Measurements from ENCODE around the gene ARSB. TPM values are rescaled to one million over a fixed set of nuclear protein-coding genes. Genes with fewer than 3 reads are reported as not detected.

ARSB gene
- total RNA-seq, 1 experiment from 2014 or later, result 11.4 TPM

DNA sequence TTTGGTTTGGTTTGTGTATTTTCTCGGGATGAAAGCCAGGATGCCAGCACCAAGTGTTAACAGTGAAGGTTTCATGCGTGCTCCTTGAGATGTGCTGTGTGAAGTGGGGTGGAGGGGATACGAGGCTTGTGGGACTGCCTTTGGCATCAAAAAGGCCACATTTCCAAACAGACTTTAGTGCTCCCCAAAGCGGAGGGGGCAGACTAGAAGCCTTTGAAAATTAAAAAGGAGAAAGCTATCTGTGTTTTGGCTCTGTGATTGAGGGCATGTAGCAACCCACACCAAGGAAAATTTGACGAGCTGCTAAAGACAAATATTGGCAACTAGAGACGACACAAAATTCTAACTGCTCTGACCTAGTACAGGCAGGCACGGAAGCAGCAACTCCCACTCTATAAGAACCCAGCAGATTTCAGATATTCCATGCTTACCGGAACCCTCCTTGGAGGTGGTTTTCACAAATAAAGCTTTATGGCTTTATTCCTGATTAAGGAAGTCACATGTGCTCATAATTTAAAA is 154.5 kb downstream of the ARSB start:
- Histone ChIP-seq H2AK5ac (ENCODE audit: insufficient read length, low read length) (no peak overlapping the region), H3T11ph (ENCODE audit: low read length) (no peak overlapping the region)
- no CpG with 5 or more reads among the region's 8 CpGs for WGBS (ENCODE audit: extremely low coverage, insufficient read length, low lambda C conversion rate)

More for the DNA sequence above, 154.5 kb downstream of the ARSB start:
- Histone ChIP-seq H3K4ac (ENCODE audit: low read depth, low read length) (no peak overlapping the region), H3K9ac (ENCODE audit: extremely low read depth, insufficient read length, low read length) (no peak overlapping the region), H3K23me2 (ENCODE audit: insufficient read length, low read depth, low read length, poor library complexity, severe bottlenecking) (no peaks in the 10 kb centered on the region), H4K8ac (replicated peaks; ENCODE audit: insufficient read length, low read depth, low read length) (no peak overlapping the region), H3K79me2 (ENCODE audit: insufficient read depth, low read length) (no peaks in the 10 kb centered on the region), H2BK12ac (ENCODE audit: insufficient read length, low read depth, low read length) (no peak overlapping the region), H3K14ac (ENCODE audit: insufficient read depth, low read length) (no peak overlapping the region), H3K23ac (ENCODE audit: insufficient read length, low read depth, low read length) (no peak overlapping the region), H4K20me1 (ENCODE audit: control insufficient read depth, insufficient read depth, insufficient read length) (no peaks in the 10 kb centered on the region), H3K79me1 (ENCODE audit: insufficient read depth, low read depth, low read length, poor library complexity, severe bottlenecking) (no peaks in the 10 kb centered on the region), H3K4me2 (ENCODE audit: insufficient read depth, insufficient read length, low read length) (no peak overlapping the region), H2BK5ac (ENCODE audit: insufficient read length, low read length) (no peak overlapping the region), H3K56ac (ENCODE audit: insufficient read length, low read depth, low read length) (no peak overlapping the region), H3K4me1 (ENCODE audit: insufficient read depth, low read length) (no peaks in the 10 kb centered on the region), H2BK20ac (ENCODE audit: low read depth, low read length, poor library complexity, severe bottlenecking) (no peak overlapping the region), H3K27ac (ENCODE audit: insufficient read length, low read depth, low read length) (no peak overlapping the region), H2BK15ac (ENCODE audit: low read depth, low read length) (no peak overlapping the region), H2BK120ac (ENCODE audit: low read depth, low read length, poor library complexity, severe bottlenecking) (no peak overlapping the region), H2AFZ (ENCODE audit: low read length) (no peak overlapping the region), H3K18ac (ENCODE audit: insufficient read length, low read depth, low read length) (no peak overlapping the region), H4K91ac (ENCODE audit: insufficient read length, low read depth, low read length) (no peak overlapping the region), H3K9me3 (ENCODE audit: control insufficient read depth, low read depth, low read length) (no peaks in the 10 kb centered on the region), H3K27me3 (ENCODE audit: insufficient read depth, low read length) (no peaks in the 10 kb centered on the region), H4K5ac (ENCODE audit: insufficient read length, low read depth, low read length) (no peak overlapping the region)
- H3K27ac Mint-ChIP-seq, result no peak overlapping the region
- no peaks in the 10 kb centered on the region; a peak in 2 of 5 replicates for H3K9me3 Mint-ChIP-seq
- no peak for DNase-seq
- H3K4me1 Mint-ChIP-seq, result peaks cover 3 to 8% of the 10 kb centered on the region in 2 experiments; a peak in 3 of 4 replicates
- peaks cover 0 to 4% (median 0%) of the 10 kb centered on the region in 3 experiments; a peak in 2 of 7 replicates for H3K36me3 Mint-ChIP-seq (ENCODE audit: insufficient read depth in 1 of 3, low read depth in 3 of 3)
- H3K4me3 Mint-ChIP-seq, result no peak overlapping the region
- no peaks in the 10 kb centered on the region for H3K27me3 Mint-ChIP-seq (ENCODE audit: low read depth)
- TF ChIP-seq, protein P1, sequence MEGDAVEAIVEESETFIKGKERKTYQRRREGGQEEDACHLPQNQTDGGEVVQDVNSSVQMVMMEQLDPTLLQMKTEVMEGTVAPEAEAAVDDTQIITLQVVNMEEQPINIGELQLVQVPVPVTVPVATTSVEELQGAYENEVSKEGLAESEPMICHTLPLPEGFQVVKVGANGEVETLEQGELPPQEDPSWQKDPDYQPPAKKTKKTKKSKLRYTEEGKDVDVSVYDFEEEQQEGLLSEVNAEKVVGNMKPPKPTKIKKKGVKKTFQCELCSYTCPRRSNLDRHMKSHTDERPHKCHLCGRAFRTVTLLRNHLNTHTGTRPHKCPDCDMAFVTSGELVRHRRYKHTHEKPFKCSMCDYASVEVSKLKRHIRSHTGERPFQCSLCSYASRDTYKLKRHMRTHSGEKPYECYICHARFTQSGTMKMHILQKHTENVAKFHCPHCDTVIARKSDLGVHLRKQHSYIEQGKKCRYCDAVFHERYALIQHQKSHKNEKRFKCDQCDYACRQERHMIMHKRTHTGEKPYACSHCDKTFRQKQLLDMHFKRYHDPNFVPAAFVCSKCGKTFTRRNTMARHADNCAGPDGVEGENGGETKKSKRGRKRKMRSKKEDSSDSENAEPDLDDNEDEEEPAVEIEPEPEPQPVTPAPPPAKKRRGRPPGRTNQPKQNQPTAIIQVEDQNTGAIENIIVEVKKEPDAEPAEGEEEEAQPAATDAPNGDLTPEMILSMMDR (conservative IDR thresholded peaks at IDR 0.05), result no peak

All from H9 (cell line).